ENCODE results near the gene SEC22C.

Gene SEC22C

GRCh38 chr3:42575137-42575741, 6.5 kb downstream of the SEC22C start:
- no peak overlapping the region for H3K4me3 ChIP-seq (ENCODE audit: insufficient read depth, low read length, poor library complexity, severe bottlenecking)
- H3K9me3 ChIP-seq (ENCODE audit: insufficient read depth, low read length): no peaks in the 10 kb centered on the region
- H4K20me1 ChIP-seq (ENCODE audit: low read depth, low read length): no peaks in the 10 kb centered on the region
- H3K36me3 ChIP-seq (ENCODE audit: low read length): peaks cover 25% of the 10 kb centered on the region
- no peak overlapping the region for H3K9ac ChIP-seq (ENCODE audit: low read length)
- H3K79me2 ChIP-seq (ENCODE audit: insufficient read depth, low read length): peaks cover 8% of the 10 kb centered on the region
- H3K9me2 ChIP-seq (replicated peaks; ENCODE audit: insufficient read depth, low read length): no peaks in the 10 kb centered on the region
- no peaks in the 10 kb centered on the region for H3K27me3 ChIP-seq (ENCODE audit: low read length)
- no peaks in the 10 kb centered on the region for H3F3A ChIP-seq (ENCODE audit: insufficient read depth)
- H3K27ac ChIP-seq (ENCODE audit: low read depth, low read length): no peak overlapping the region
- no peak overlapping the region for H3K4me2 ChIP-seq (ENCODE audit: low read depth, low read length, poor library complexity, severe bottlenecking)
- TF ChIP-seq EZH2phosphoT487 (conservative IDR thresholded peaks at IDR 0.05; ENCODE audit: low read length) (no peak), CTCF (IDR thresholded peaks at IDR 0.05; ENCODE audit: insufficient read depth, low read length, poor library complexity, severe bottlenecking) (no peak)
- H2AFZ ChIP-seq (ENCODE audit: low read depth, low read length, severe bottlenecking): no peak overlapping the region

- peaks cover 8% of the 10 kb centered on the region for H3K79me2 ChIP-seq (ENCODE audit: insufficient read depth, low read length)
Measured at GRCh38 chr3:42572278-42572677, 9.5 kb downstream of the SEC22C start.

GRCh38 chr3:42569593-42570142, 12.1 kb downstream of the SEC22C start:
- Histone ChIP-seq H3K9me2 (replicated peaks; ENCODE audit: insufficient read depth, low read length) (no peaks in the 10 kb centered on the region), H4K20me1 (ENCODE audit: low read depth, low read length) (no peaks in the 10 kb centered on the region), H3K27ac (ENCODE audit: low read depth, low read length) (no peak overlapping the region), H3K27me3 (ENCODE audit: low read length) (no peaks in the 10 kb centered on the region), H3K79me2 (ENCODE audit: insufficient read depth, low read length) (peaks cover 3% of the 10 kb centered on the region; the same call in 1 of the 2 replicates), H3K36me3 (ENCODE audit: low read length) (peaks cover 6% of the 10 kb centered on the region; the same call in 1 of the 2 replicates), H3K9ac (ENCODE audit: low read length) (no peak overlapping the region), H2AFZ (ENCODE audit: low read depth, low read length, severe bottlenecking) (no peak overlapping the region), H3F3A (ENCODE audit: insufficient read depth) (no peaks in the 10 kb centered on the region), H3K4me3 (ENCODE audit: insufficient read depth, low read length, poor library complexity, severe bottlenecking) (no peak overlapping the region), H3K4me2 (ENCODE audit: low read depth, low read length, poor library complexity, severe bottlenecking) (no peak overlapping the region), H3K9me3 (ENCODE audit: insufficient read depth, low read length) (no peaks in the 10 kb centered on the region)
- TF ChIP-seq CTCF (IDR thresholded peaks at IDR 0.05; ENCODE audit: insufficient read depth, low read length, poor library complexity, severe bottlenecking) (no peak), EZH2phosphoT487 (conservative IDR thresholded peaks at IDR 0.05; ENCODE audit: low read length) (no peak)

More at GRCh38 chr3:42572278-42572677, 9.5 kb downstream of the SEC22C start:
- H3K4me2 ChIP-seq (ENCODE audit: low read depth, low read length, poor library complexity, severe bottlenecking): no peak overlapping the region
- no peaks in the 10 kb centered on the region for H3K9me3 ChIP-seq (ENCODE audit: insufficient read depth, low read length)
- H3K27me3 ChIP-seq (ENCODE audit: low read length): no peaks in the 10 kb centered on the region
- H3K36me3 ChIP-seq (ENCODE audit: low read length): peaks cover 19% of the 10 kb centered on the region
- H3K9ac ChIP-seq (ENCODE audit: low read length): no peak overlapping the region
- H3K9me2 ChIP-seq (replicated peaks; ENCODE audit: insufficient read depth, low read length): no peaks in the 10 kb centered on the region
- no peaks in the 10 kb centered on the region for H4K20me1 ChIP-seq (ENCODE audit: low read depth, low read length)
- no peak overlapping the region for H3K27ac ChIP-seq (ENCODE audit: low read depth, low read length)
- H2AFZ ChIP-seq (ENCODE audit: low read depth, low read length, severe bottlenecking): no peak overlapping the region
- H3F3A ChIP-seq (ENCODE audit: insufficient read depth): no peaks in the 10 kb centered on the region
- H3K4me3 ChIP-seq (ENCODE audit: insufficient read depth, low read length, poor library complexity, severe bottlenecking): no peak overlapping the region
- TF ChIP-seq EZH2phosphoT487 (conservative IDR thresholded peaks at IDR 0.05; ENCODE audit: low read length) (no peak), CTCF (IDR thresholded peaks at IDR 0.05; ENCODE audit: insufficient read depth, low read length, poor library complexity, severe bottlenecking) (peak; percentile 62)
